Transverse colon (tissue), 4 donors: ENCODE data around the gene TGFBR3L.

Experiments
- POLR2AphosphoS5 ChIP-seq, 3 donors: sonication (generic); formaldehyde crosslinking; IDR thresholded peaks; one replicate each; pipeline ENCODE4 v1.6.1; 2016; ENCODE audit warnings: antibody characterized with exemption in 3 of 3
- TF ChIP-seq, protein P1 (sequence below), 5 experiments: fragments of 200-600 bp in 3 of 5; fragments of 450-650 bp in 2 of 5; sonication (generic) in 3 of 5; IDR thresholded peaks; 1 replicate in 2 of 5; 2 replicates in 3 of 5; pipeline ENCODE4 v1.5.1; 2016 to 2017; ENCODE audit warnings: antibody characterized with exemption in 5 of 5, inconsistent platforms in 3 of 5, mild to moderate bottlenecking in 2 of 5, moderate library complexity in 1 of 5

DNA sequence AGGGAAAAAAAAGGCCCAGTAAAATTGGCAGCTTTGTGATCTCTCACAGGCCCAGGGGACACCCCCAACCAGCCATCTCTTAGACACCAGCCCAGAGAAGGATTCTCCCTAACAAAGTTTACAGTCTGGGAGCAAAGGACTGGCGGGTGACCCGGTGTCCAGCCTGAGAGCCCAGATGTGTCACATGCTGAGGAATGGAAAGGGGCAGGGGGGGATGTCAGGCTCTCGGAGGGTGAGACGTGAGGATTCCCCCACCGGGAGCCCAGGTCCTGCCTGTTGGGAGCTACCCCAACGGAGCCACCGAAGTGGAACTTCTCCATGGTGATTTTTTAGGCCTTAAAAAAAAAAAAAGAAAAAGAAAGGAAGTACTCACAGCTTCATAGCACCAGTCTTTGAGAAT, 16.1 kb downstream of the TGFBR3L start:
- no peak for TF ChIP-seq POLR2AphosphoS5 (IDR thresholded peaks at IDR 0.05)
- TF ChIP-seq, protein P1, sequence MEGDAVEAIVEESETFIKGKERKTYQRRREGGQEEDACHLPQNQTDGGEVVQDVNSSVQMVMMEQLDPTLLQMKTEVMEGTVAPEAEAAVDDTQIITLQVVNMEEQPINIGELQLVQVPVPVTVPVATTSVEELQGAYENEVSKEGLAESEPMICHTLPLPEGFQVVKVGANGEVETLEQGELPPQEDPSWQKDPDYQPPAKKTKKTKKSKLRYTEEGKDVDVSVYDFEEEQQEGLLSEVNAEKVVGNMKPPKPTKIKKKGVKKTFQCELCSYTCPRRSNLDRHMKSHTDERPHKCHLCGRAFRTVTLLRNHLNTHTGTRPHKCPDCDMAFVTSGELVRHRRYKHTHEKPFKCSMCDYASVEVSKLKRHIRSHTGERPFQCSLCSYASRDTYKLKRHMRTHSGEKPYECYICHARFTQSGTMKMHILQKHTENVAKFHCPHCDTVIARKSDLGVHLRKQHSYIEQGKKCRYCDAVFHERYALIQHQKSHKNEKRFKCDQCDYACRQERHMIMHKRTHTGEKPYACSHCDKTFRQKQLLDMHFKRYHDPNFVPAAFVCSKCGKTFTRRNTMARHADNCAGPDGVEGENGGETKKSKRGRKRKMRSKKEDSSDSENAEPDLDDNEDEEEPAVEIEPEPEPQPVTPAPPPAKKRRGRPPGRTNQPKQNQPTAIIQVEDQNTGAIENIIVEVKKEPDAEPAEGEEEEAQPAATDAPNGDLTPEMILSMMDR (IDR thresholded peaks at IDR 0.05) = no peak
